Measurements from ENCODE around the gene ZNF19. TPM values are rescaled to one million over a fixed set of nuclear protein-coding genes. Genes with fewer than 3 reads are reported as not detected.

The ZNF19 gene
- total and polyA plus RNA-seq, 9 of the 15 experiments (the other 6 are each of a cell fraction or from before 2014, with no cell fraction given) = 1.2 to 2.8 (median 1.8) TPM

- TF ChIP-seq AFF1 (IDR thresholded peaks at IDR 0.05; ENCODE audit: low read depth in 1 of 2, partially characterized antibody in 2 of 2) (no peak), RCOR1 (IDR thresholded peaks at IDR 0.05; ENCODE audit: borderline replicate concordance in 1 of 2, low read depth in 2 of 2, low read length in 2 of 2) (peak in 1 of 2 experiments; percentile 54; a peak in 1 of 4 replicates), MXD1 (CRISPR knock-in tag; IDR thresholded peaks at IDR 0.05; ENCODE audit: borderline replicate concordance, poor library complexity, severe bottlenecking) (no peak)
Measured at GRCh38 chr16:71479420-71479819, 9.7 kb downstream of the ZNF19 start (continued).

DNA sequence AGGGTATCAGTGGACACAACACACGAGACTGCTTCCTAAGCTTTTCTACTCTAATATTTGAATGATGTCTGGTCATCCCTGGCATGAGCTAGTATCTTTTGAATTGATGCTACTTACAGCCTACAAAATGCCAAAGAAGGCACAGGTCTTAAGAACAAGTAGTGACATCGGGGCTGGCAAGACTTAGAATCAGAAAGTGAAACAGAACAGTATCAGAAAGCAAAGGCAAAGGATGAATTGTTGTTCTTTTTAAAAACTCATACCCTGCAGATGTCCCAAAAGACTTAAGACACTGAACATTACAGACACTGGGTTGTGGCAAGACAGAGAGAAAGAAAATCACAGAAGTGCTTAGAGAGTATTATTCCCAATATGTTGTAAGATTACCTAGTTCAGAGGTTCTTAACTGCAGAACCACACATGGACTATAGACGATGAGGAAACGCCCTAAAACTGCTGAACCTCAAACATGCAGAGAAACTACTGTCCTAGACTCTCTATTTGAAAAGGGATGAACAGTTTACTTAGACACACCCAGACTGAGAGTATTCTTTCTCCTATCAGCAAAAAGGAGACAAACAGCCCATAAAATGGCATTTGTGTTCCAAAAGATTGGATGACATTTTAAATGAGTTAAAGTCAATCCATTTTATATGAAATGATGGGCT is 12.5 kb downstream of the ZNF19 start:
- 18% methylated on average over 4 of the region's 4 CpGs for WGBS (ENCODE audit: insufficient coverage, low coverage, missing lambda C conversion rate)
- Histone ChIP-seq H3K4me1 (replicated peaks in 1 of 2; ENCODE audit: control insufficient read depth in 2 of 2, insufficient read depth in 2 of 2, low read length in 2 of 2) (no peaks in the 10 kb centered on the region; a peak in 2 of 5 replicates), H2AFZ (ENCODE audit: low read depth, low read length) (no peak overlapping the region), H3K9me3 (replicated peaks; ENCODE audit: control insufficient read depth, insufficient read depth, low read depth, low read length) (no peaks in the 10 kb centered on the region), H3K36me3 (ENCODE audit: control insufficient read depth, insufficient read depth, low read length) (no peaks in the 10 kb centered on the region), H3K4me2 (ENCODE audit: insufficient read depth, low read length) (no peak overlapping the region), H4K20me1 (replicated peaks; ENCODE audit: control insufficient read depth, insufficient read depth, low read length) (no peaks in the 10 kb centered on the region), H3K27ac (ENCODE audit: extremely low read depth, low read depth, low read length) (no peak overlapping the region), H3K9ac (ENCODE audit: insufficient read depth in 1 of 2, low read depth in 2 of 2, low read length in 2 of 2) (no peak overlapping the region), H3K27me3 (ENCODE audit: control insufficient read depth in 2 of 2, insufficient read depth in 2 of 2, low read length in 2 of 2) (no peaks in the 10 kb centered on the region), H3K9me1 (ENCODE audit: control insufficient read depth, insufficient read depth, low read length) (no peaks in the 10 kb centered on the region), H3K4me3 (no peak overlapping the region), H3K79me2 (ENCODE audit: control insufficient read depth, insufficient read depth, low read length) (no peaks in the 10 kb centered on the region)
- no peak for ATAC-seq
- ChIA-PET POLR2A (no interaction called here), CTCF (ENCODE audit: low intra/inter-chr PET ratio) (no interaction called here)
- in situ Hi-C loops (cut with MboI) (no loop called here), intact Hi-C loops (cut with micrococcal nuclease) (no loop called here)
- TF ChIP-seq ZBTB2 (IDR thresholded peaks at IDR 0.05) = no peak
- TF ChIP-seq TEAD4 (IDR thresholded peaks at IDR 0.05; ENCODE audit: low read length) = no peak
- TF ChIP-seq TEAD4 (CRISPR knock-in tag; IDR thresholded peaks at IDR 0.05; ENCODE audit: borderline replicate concordance) = no peak
- no peak for TF ChIP-seq CEBPB (tag; IDR thresholded peaks at IDR 0.05)
- no peak for TF ChIP-seq CHCHD3 (CRISPR knock-in tag; IDR thresholded peaks at IDR 0.05)
- TF ChIP-seq, protein P1, sequence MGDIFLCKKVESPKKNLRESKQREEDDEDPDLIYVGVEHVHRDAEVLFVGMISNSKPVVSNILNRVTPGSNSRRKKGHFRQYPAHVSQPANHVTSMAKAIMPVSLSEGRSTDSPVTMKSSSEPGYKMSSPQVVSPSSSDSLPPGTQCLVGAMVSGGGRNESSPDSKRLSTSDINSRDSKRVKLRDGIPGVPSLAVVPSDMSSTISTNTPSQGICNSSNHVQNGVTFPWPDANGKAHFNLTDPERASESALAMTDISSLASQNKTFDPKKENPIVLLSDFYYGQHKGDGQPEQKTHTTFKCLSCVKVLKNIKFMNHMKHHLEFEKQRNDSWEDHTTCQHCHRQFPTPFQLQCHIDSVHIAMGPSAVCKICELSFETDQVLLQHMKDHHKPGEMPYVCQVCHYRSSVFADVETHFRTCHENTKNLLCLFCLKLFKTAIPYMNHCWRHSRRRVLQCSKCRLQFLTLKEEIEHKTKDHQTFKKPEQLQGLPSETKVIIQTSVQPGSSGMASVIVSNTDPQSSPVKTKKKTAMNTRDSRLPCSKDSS (IDR thresholded peaks at IDR 0.05; ENCODE audit: low read depth, partially characterized antibody) = no peak
- no peak for TF ChIP-seq NFATC3 (IDR thresholded peaks at IDR 0.05)
- no peak for DNase-seq (ENCODE audit: extremely low read depth in 1 of 4, low spot score in 3 of 4)
- BruUV-seq (replicated peaks) = no TSS peak
- FAIRE-seq = no peak
